CD4-positive, CD25-positive, alpha-beta regulatory T cell (primary cell): Measurements from ENCODE around the gene KIAA0825. TPM values are rescaled to one million over a fixed set of nuclear protein-coding genes. Genes with fewer than 3 reads are reported as not detected.

Experiments used
- ATAC-seq, 2 donors: fragments of 150-1000 bp; cut with Tn5 transposase; one replicate each; pipeline ENCODE4 v1.10.0; 2021; ENCODE audit warnings: low read depth in 2 of 2, moderate number of reproducible peaks in 2 of 2, moderate library complexity in 1 of 2
- DNase-seq, 3 donors: peaks; one replicate each; pipeline versions ENCODE4 v3.0.0 to v3.0.0-alpha.2; 2012 to 2022; ENCODE audit warnings: mixed read lengths in 1 of 3
- H3K27ac ChIP-seq: one replicate; pipeline ENCODE4 v1.7.0; 2013; ENCODE audit warnings: mild to moderate bottlenecking, low read length; ENCODE audit not compliant: insufficient read depth, poor library complexity, severe bottlenecking
- H3K27me3 ChIP-seq: one replicate; pipeline ENCODE4 v1.7.0; 2013; ENCODE audit warnings: low read length; ENCODE audit not compliant: control insufficient read depth, insufficient read depth
- H3K36me3 ChIP-seq: one replicate; pipeline ENCODE4 v1.7.0; 2013; ENCODE audit warnings: mild to moderate bottlenecking, low read length, moderate library complexity; ENCODE audit not compliant: control insufficient read depth, insufficient read depth
- H3K4me1 ChIP-seq: 2 replicates; pipeline ENCODE4 v1.7.0; 2013; ENCODE audit warnings: mild to moderate bottlenecking, low read length; ENCODE audit not compliant: insufficient read depth, control insufficient read depth, poor library complexity, severe bottlenecking
- H3K4me3 ChIP-seq: one replicate; pipeline ENCODE4 v1.7.0; 2013; ENCODE audit warnings: low read depth, mild to moderate bottlenecking, low read length, moderate library complexity
- H3K9me3 ChIP-seq, 2 experiments: 1 replicate in 1 of 2; 2 replicates in 1 of 2; pipeline ENCODE4 v1.7.0; 2013; ENCODE audit warnings: low read length in 2 of 2, mild to moderate bottlenecking in 1 of 2, moderate library complexity in 1 of 2; ENCODE audit not compliant: control insufficient read depth in 2 of 2
- H3K27ac Mint-ChIP-seq, 3 donors: one replicate each; pipeline ENCODE4 v1.8.0; 2020 to 2022; ENCODE audit warnings: mild to moderate bottlenecking in 3 of 3, mixed read lengths in 3 of 3, moderate library complexity in 2 of 3
- H3K27me3 Mint-ChIP-seq: one replicate; pipeline ENCODE4 v1.8.0; 2022; ENCODE audit warnings: mild to moderate bottlenecking, mixed read lengths
- H3K36me3 Mint-ChIP-seq: one replicate; pipeline ENCODE4 v1.8.0; 2020; ENCODE audit warnings: mixed read lengths
- H3K4me1 Mint-ChIP-seq, 4 donors: one replicate each; pipeline ENCODE4 v1.8.0; 2020 to 2022; ENCODE audit warnings: mixed read lengths in 4 of 4, mild to moderate bottlenecking in 1 of 4
- H3K4me3 Mint-ChIP-seq, 4 donors: one replicate each; pipeline ENCODE4 v1.8.0; 2020 to 2022; ENCODE audit warnings: mild to moderate bottlenecking in 4 of 4, mixed read lengths in 4 of 4, moderate library complexity in 3 of 4
- H3K9me3 Mint-ChIP-seq, 7 donors: one replicate each; pipeline ENCODE4 v1.8.0; 2020 to 2022; ENCODE audit warnings: mixed read lengths in 7 of 7, mild to moderate bottlenecking in 3 of 7, moderate library complexity in 2 of 7
- polyA plus RNA-seq, 4 donors: library from polyadenylated mRNA; unstranded; fragments of 300-500 nt; fragmentation: Illumina TruSeq; gene quantifications; one replicate each; pipeline ENCODE4 v1.2.3, GENCODE V29; 2021
- total RNA-seq: library from RNA; stranded (reverse); gene quantifications from one replicate; pipeline ENCODE4 v1.2.3, GENCODE V29; 2022

KIAA0825 gene
- total and polyA plus RNA-seq, 5 donors from 2014 or later, result 0.42 to 4.6 (median 1.3) TPM

GRCh38 chr5:94620256-94620655, 1.9 kb upstream of the KIAA0825 start:
- Histone ChIP-seq H3K4me3 (no peak overlapping the region), H3K27ac (no peak overlapping the region), H3K27me3 (no peaks in the 10 kb centered on the region), H3K4me1 (peaks cover 22% of the 10 kb centered on the region), H3K36me3 (no peaks in the 10 kb centered on the region), H3K9me3 (no peaks in the 10 kb centered on the region)
- no peak overlapping the region for H3K27ac Mint-ChIP-seq
- no peak for DNase-seq
- no peak for ATAC-seq
- H3K36me3 Mint-ChIP-seq, result peaks cover 4% of the 10 kb centered on the region
- no peaks in the 10 kb centered on the region for H3K27me3 Mint-ChIP-seq
- H3K4me1 Mint-ChIP-seq, result peaks cover 27 to 68% (median 42%) of the 10 kb centered on the region in 4 donors
- peak overlapping the region in 3 of 4 donors; percentile 95 to 99 (median 97) for H3K4me3 Mint-ChIP-seq
- H3K9me3 Mint-ChIP-seq, result no peaks in the 10 kb centered on the region

GRCh38 chr5:94618029-94618492, 343 bp downstream of the KIAA0825 start:
- Mint-ChIP-seq H3K27me3 (no peaks in the 10 kb centered on the region), H3K9me3 (no peaks in the 10 kb centered on the region), H3K27ac (peak overlapping the region in 2 of 3 donors; percentile 74 to 88), H3K4me3 (peak overlapping the region; percentile 95 to 99 (median 97)), H3K36me3 (peaks cover 4% of the 10 kb centered on the region), H3K4me1 (peaks cover 20 to 58% (median 41%) of the 10 kb centered on the region in 4 donors)
- peak overlapping the region; percentile 73 for H3K27ac ChIP-seq
- DNase-seq (peak in 1 of 3 donors; percentile 31), ATAC-seq (peak in 1 of 2 donors; percentile 2)
- H3K4me1 ChIP-seq, result peaks cover 22% of the 10 kb centered on the region
- H3K4me3 ChIP-seq, result peak overlapping the region; percentile 91
- no peaks in the 10 kb centered on the region for H3K36me3 ChIP-seq
- no peaks in the 10 kb centered on the region for H3K27me3 ChIP-seq
- no peaks in the 10 kb centered on the region for H3K9me3 ChIP-seq

GRCh38 chr5:94615862-94616261, 2.5 kb downstream of the KIAA0825 start:
- peak overlapping the region in 2 of 4 donors; percentile 45 to 47 for H3K4me3 Mint-ChIP-seq
- no peaks in the 10 kb centered on the region for H3K27me3 Mint-ChIP-seq
- H3K4me1 Mint-ChIP-seq, result peaks cover 15 to 49% (median 26%) of the 10 kb centered on the region in 4 donors
- H3K9me3 Mint-ChIP-seq, result no peaks in the 10 kb centered on the region
- Histone ChIP-seq H3K27ac (no peak overlapping the region), H3K4me3 (no peak overlapping the region), H3K36me3 (no peaks in the 10 kb centered on the region), H3K4me1 (peaks cover 22% of the 10 kb centered on the region), H3K27me3 (no peaks in the 10 kb centered on the region), H3K9me3 (no peaks in the 10 kb centered on the region)
- no peaks in the 10 kb centered on the region for H3K36me3 Mint-ChIP-seq
- ATAC-seq (no peak), DNase-seq (no peak)
- no peak overlapping the region for H3K27ac Mint-ChIP-seq

- H3K4me1 Mint-ChIP-seq, result peaks cover 12 to 49% (median 21%) of the 10 kb centered on the region in 4 donors
- ATAC-seq, result no peak
- no peaks in the 10 kb centered on the region for H3K36me3 Mint-ChIP-seq
- H3K4me3 ChIP-seq, result no peak overlapping the region
- no peaks in the 10 kb centered on the region for H3K9me3 ChIP-seq
- H3K4me3 Mint-ChIP-seq, result peak overlapping the region in 1 of 4 donors; percentile 37
- no peak overlapping the region for H3K27ac Mint-ChIP-seq
- no peaks in the 10 kb centered on the region for H3K36me3 ChIP-seq
- no peaks in the 10 kb centered on the region for H3K9me3 Mint-ChIP-seq
- no peaks in the 10 kb centered on the region for H3K27me3 Mint-ChIP-seq
- no peak overlapping the region for H3K27ac ChIP-seq
- H3K27me3 ChIP-seq, result no peaks in the 10 kb centered on the region
- peaks cover 12% of the 10 kb centered on the region for H3K4me1 ChIP-seq
- no peak for DNase-seq
Observed at GRCh38 chr5:94614156-94614805, 4.1 kb downstream of the KIAA0825 start.

- H3K9me3 ChIP-seq, result no peaks in the 10 kb centered on the region
- no peaks in the 10 kb centered on the region for H3K36me3 Mint-ChIP-seq
- no peak overlapping the region for H3K4me3 ChIP-seq
- no peak for ATAC-seq
- peak in 1 of 3 donors; percentile 44 for DNase-seq
- no peak overlapping the region for H3K27ac ChIP-seq
- no peak overlapping the region for H3K27ac Mint-ChIP-seq
- no peaks in the 10 kb centered on the region for H3K27me3 ChIP-seq
- peaks cover 8 to 42% (median 18%) of the 10 kb centered on the region in 4 donors for H3K4me1 Mint-ChIP-seq
- H3K9me3 Mint-ChIP-seq, result no peaks in the 10 kb centered on the region
- H3K4me1 ChIP-seq, result peaks cover 9% of the 10 kb centered on the region
- no peaks in the 10 kb centered on the region for H3K36me3 ChIP-seq
- no peak overlapping the region for H3K4me3 Mint-ChIP-seq
- no peaks in the 10 kb centered on the region for H3K27me3 Mint-ChIP-seq
Observed at GRCh38 chr5:94613583-94613982, 4.8 kb downstream of the KIAA0825 start.

DNA sequence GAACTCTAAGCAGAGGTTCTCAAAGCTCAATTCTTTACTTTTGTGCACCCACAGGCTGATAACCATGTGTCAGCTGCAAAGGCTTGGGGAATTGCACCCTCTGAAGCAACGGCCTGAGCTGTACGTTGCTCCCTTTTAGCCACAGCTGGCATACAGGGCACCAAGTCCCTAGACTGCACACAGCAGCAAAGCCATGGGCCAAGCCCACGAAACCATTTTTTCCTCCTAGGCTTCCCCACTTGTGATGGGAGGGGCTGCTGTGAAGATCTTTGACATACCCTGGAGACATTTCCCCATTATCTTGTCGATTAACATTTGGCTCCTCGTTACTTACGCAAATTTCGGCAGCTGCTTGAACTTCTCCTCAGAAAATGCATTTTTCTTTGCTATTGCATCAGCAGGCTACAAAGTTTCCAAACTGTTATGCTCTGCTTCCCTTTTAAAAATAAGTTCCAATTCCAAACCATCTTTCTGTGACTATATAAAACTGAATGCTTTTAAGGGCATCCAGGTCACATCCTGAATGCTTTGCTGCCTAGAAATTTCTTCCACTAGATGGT, 23.0 kb downstream of the KIAA0825 start:
- Mint-ChIP-seq H3K9me3 (peaks cover 0 to 10% (median 1%) of the 10 kb centered on the region in 7 donors), H3K27ac (no peak overlapping the region), H3K4me1 (peaks cover 0 to 5% (median 0%) of the 10 kb centered on the region in 4 donors), H3K27me3 (no peaks in the 10 kb centered on the region), H3K4me3 (no peak overlapping the region), H3K36me3 (no peaks in the 10 kb centered on the region)
- Histone ChIP-seq H3K4me1 (no peaks in the 10 kb centered on the region), H3K27me3 (no peaks in the 10 kb centered on the region), H3K9me3 (no peaks in the 10 kb centered on the region), H3K27ac (no peak overlapping the region), H3K4me3 (no peak overlapping the region), H3K36me3 (no peaks in the 10 kb centered on the region)
- no peak for ATAC-seq
- DNase-seq, result no peak

DNA sequence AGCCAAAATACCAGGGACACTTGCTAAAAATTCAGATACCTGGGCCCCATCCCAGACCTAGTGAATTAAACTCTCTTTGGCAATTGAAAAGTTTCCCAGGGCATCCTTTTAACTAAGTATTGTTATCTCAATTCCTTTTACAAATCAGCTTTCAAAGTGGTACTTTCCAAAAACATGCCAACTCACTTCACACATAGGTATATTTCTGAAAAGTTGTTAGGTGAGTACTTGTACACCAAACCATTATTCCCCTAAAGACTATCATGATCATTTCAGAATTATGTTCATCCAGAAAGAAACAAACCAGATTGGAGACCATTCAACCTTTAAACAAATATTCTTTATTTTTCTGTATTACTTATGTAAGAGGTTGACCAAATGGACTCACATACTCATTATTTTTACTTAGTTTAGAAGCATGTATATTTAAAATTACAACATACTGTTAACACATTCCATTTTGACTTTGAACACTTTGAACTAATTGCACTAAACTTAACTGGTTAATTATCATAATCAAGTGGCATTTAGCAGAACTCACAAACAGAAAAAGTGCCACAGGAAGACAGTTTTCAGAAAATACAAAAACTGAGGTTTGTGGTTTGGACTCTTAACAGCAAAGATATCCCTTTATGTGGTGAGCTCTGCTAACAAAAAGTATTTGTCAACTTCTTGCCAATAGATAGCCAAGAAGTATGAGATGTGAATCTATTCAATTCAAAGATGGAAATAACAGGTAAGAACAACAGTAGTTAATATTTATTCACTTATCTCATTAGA, 40.7 kb downstream of the KIAA0825 start:
- Histone ChIP-seq H3K9me3 (no peaks in the 10 kb centered on the region), H3K36me3 (no peaks in the 10 kb centered on the region), H3K27me3 (no peaks in the 10 kb centered on the region), H3K27ac (no peak overlapping the region), H3K4me1 (peaks cover 34% of the 10 kb centered on the region), H3K4me3 (peak overlapping the region; percentile 58)
- ATAC-seq (peak in 1 of 2 donors; percentile 34), DNase-seq (peak in 2 of 3 donors; percentile 41 to 72)
- no peak overlapping the region for H3K27ac Mint-ChIP-seq
- peak overlapping the region; percentile 14 to 59 (median 40) for H3K4me3 Mint-ChIP-seq
- H3K27me3 Mint-ChIP-seq, result no peaks in the 10 kb centered on the region
- H3K9me3 Mint-ChIP-seq, result peaks cover 0 to 6% (median 0%) of the 10 kb centered on the region in 7 donors
- peaks cover 25 to 49% (median 37%) of the 10 kb centered on the region in 4 donors for H3K4me1 Mint-ChIP-seq
- no peaks in the 10 kb centered on the region for H3K36me3 Mint-ChIP-seq
